ENCODE data around the gene CCN5.

CCN5 gene

DNA sequence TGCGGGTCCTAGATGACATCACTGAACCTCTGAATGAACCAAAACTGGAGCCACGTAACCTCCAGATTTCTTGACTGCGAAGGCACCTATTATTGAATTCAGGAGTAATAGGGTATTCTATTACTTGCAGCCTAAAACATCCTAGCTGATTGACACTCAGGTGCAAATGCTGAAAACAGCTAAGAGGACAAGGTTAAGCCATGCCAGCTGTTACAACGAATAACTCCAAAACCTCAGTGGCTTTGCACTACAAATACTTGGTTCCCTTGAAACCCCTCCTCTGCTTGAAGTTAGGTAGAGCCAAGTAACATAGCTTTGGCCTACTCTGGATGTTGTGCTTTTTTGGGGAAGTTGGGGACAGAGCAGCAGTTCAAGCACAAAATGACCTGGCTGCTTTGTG is 21.0 kb upstream of the CCN5 start (continued):
- TF ChIP-seq, protein P1, sequence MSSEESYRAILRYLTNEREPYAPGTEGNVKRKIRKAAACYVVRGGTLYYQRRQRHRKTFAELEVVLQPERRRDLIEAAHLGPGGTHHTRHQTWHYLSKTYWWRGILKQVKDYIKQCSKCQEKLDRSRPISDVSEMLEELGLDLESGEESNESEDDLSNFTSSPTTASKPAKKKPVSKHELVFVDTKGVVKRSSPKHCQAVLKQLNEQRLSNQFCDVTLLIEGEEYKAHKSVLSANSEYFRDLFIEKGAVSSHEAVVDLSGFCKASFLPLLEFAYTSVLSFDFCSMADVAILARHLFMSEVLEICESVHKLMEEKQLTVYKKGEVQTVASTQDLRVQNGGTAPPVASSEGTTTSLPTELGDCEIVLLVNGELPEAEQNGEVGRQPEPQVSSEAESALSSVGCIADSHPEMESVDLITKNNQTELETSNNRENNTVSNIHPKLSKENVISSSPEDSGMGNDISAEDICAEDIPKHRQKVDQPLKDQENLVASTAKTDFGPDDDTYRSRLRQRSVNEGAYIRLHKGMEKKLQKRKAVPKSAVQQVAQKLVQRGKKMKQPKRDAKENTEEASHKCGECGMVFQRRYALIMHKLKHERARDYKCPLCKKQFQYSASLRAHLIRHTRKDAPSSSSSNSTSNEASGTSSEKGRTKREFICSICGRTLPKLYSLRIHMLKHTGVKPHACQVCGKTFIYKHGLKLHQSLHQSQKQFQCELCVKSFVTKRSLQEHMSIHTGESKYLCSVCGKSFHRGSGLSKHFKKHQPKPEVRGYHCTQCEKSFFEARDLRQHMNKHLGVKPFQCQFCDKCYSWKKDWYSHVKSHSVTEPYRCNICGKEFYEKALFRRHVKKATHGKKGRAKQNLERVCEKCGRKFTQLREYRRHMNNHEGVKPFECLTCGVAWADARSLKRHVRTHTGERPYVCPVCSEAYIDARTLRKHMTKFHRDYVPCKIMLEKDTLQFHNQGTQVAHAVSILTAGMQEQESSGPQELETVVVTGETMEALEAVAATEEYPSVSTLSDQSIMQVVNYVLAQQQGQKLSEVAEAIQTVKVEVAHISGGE (tag by site-specific recombination; conservative IDR thresholded peaks at IDR 0.05; ENCODE audit: low read depth): no peak
- TF ChIP-seq SETDB1 (IDR thresholded peaks at IDR 0.05; ENCODE audit: insufficient read length, low read length) (no peak), ZNF473 (tag by site-specific recombination; IDR thresholded peaks at IDR 0.05) (no peak), ZNF621 (tag by site-specific recombination; IDR thresholded peaks at IDR 0.05) (no peak), ZNF76 (tag by site-specific recombination; IDR thresholded peaks at IDR 0.05; ENCODE audit: borderline replicate concordance, low read depth) (no peak), ZNF157 (tag by site-specific recombination; IDR thresholded peaks at IDR 0.05) (no peak), ZNF146 (tag by site-specific recombination; IDR thresholded peaks at IDR 0.05) (no peak), ZNF404 (tag by site-specific recombination; IDR thresholded peaks at IDR 0.05) (no peak)
- TF ChIP-seq, protein P2, sequence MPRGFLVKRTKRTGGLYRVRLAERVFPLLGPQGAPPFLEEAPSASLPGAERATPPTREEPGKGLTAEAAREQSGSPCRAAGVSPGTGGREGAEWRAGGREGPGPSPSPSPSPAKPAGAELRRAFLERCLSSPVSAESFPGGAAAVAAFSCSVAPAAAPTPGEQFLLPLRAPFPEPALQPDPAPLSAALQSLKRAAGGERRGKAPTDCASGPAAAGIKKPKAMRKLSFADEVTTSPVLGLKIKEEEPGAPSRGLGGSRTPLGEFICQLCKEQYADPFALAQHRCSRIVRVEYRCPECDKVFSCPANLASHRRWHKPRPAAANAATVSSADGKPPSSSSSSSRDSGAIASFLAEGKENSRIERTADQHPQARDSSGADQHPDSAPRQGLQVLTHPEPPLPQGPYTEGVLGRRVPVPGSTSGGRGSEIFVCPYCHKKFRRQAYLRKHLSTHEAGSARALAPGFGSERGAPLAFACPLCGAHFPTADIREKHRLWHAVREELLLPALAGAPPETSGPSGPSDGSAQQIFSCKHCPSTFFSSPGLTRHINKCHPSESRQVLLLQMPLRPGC (tag by site-specific recombination; IDR thresholded peaks at IDR 0.05): no peak
- TF ChIP-seq, protein P3, sequence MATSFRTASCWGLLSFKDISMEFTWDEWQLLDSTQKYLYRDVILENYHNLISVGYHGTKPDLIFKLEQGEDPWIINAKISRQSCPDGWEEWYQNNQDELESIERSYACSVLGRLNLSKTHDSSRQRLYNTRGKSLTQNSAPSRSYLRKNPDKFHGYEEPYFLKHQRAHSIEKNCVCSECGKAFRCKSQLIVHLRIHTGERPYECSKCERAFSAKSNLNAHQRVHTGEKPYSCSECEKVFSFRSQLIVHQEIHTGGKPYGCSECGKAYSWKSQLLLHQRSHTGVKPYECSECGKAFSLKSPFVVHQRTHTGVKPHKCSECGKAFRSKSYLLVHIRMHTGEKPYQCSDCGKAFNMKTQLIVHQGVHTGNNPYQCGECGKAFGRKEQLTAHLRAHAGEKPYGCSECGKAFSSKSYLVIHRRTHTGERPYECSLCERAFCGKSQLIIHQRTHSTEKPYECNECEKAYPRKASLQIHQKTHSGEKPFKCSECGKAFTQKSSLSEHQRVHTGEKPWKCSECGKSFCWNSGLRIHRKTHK (tag by site-specific recombination; IDR thresholded peaks at IDR 0.05): no peak
- TF ChIP-seq, protein P4, sequence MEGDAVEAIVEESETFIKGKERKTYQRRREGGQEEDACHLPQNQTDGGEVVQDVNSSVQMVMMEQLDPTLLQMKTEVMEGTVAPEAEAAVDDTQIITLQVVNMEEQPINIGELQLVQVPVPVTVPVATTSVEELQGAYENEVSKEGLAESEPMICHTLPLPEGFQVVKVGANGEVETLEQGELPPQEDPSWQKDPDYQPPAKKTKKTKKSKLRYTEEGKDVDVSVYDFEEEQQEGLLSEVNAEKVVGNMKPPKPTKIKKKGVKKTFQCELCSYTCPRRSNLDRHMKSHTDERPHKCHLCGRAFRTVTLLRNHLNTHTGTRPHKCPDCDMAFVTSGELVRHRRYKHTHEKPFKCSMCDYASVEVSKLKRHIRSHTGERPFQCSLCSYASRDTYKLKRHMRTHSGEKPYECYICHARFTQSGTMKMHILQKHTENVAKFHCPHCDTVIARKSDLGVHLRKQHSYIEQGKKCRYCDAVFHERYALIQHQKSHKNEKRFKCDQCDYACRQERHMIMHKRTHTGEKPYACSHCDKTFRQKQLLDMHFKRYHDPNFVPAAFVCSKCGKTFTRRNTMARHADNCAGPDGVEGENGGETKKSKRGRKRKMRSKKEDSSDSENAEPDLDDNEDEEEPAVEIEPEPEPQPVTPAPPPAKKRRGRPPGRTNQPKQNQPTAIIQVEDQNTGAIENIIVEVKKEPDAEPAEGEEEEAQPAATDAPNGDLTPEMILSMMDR (tag by site-specific recombination; IDR thresholded peaks at IDR 0.05): no peak
- TF ChIP-seq, protein P5, sequence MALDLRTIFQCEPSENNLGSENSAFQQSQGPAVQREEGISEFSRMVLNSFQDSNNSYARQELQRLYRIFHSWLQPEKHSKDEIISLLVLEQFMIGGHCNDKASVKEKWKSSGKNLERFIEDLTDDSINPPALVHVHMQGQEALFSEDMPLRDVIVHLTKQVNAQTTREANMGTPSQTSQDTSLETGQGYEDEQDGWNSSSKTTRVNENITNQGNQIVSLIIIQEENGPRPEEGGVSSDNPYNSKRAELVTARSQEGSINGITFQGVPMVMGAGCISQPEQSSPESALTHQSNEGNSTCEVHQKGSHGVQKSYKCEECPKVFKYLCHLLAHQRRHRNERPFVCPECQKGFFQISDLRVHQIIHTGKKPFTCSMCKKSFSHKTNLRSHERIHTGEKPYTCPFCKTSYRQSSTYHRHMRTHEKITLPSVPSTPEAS (tag by site-specific recombination; IDR thresholded peaks at IDR 0.05): no peak

DNA sequence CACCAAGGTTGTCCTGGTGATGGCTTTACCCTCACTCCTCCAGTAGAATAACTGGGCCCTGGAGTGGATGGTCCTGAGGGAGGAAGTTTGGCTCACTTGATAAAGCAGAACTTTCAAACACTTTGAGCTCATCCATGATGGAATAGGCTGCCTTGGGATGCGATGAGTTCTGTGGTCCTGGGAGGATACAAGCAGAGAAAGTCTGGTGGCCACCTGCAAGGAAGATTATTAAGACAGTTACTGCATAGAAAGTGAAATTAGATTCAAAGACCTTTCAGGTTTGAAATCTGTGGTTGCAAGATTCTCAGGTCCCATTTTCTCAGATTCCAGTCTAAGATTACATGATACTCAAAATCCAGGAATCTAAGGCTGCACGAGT is 19.9 kb upstream of the CCN5 start:
- Histone ChIP-seq H3K36me3 (ENCODE audit: control insufficient read depth in 2 of 2, insufficient read depth in 1 of 2, low read length in 2 of 2) (no peaks in the 10 kb centered on the region), H3K27ac (ENCODE audit: extremely low read depth, low read depth, low read length) (no peak overlapping the region), H3K4me1 (ENCODE audit: control insufficient read depth, insufficient read depth, low read length) (no peaks in the 10 kb centered on the region), H3K9me3 (ENCODE audit: control insufficient read depth, insufficient read depth, low read depth, low read length) (no peaks in the 10 kb centered on the region), H3K4me3 (ENCODE audit: low read depth, low read length) (no peak overlapping the region)
- ChIA-PET CTCF (interaction anchor here (0.6 to 2.8 kb wide), 4 partner anchors 9 to 37 kb away, joined by 3 to 13 read pairs (median 4); no protein-coding TSS in a partner anchor), POLR2A (no interaction called here)
- TF ChIP-seq, protein P6, sequence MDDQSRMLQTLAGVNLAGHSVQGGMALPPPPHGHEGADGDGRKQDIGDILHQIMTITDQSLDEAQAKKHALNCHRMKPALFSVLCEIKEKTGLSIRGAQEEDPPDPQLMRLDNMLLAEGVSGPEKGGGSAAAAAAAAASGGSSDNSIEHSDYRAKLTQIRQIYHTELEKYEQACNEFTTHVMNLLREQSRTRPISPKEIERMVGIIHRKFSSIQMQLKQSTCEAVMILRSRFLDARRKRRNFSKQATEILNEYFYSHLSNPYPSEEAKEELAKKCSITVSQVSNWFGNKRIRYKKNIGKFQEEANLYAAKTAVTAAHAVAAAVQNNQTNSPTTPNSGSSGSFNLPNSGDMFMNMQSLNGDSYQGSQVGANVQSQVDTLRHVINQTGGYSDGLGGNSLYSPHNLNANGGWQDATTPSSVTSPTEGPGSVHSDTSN (CRISPR knock-in tag; IDR thresholded peaks at IDR 0.05): no peak
- no peak for TF ChIP-seq ZXDB (tag by site-specific recombination; IDR thresholded peaks at IDR 0.05)
